ENCODE data around the gene KLHDC8B. TPM values are rescaled to one million over a fixed set of nuclear protein-coding genes. Genes with fewer than 3 reads are reported as not detected.

KLHDC8B gene
- total RNA-seq, 1 experiment from 2014 or later: 8.4 TPM

DNA sequence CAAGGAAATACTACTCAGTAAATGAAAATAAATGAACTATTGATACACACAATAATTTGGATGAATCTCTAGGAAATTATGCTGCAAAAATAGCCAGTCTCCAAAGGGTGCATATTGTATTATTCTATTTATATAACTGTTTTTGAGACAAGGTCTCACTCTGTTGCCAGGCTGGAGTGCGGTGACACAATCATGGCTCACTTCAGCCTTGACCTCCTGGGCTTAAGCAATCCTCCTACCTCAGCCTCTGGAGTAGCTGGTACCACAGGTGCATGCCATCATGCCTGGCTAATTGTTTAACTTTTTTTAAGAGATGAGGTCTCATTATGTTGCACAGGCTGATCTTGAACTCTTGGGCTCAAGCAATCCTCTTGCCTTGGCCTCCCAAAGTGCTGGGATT is 12.5 kb downstream of the KLHDC8B start:
- Histone ChIP-seq H3K27me3 (ENCODE audit: low read length) (no peaks in the 10 kb centered on the region), H3K79me2 (ENCODE audit: low read length) (no peaks in the 10 kb centered on the region), H2AFZ (ENCODE audit: low read length) (no peak overlapping the region), H3K4me1 (ENCODE audit: low read length) (no peaks in the 10 kb centered on the region), H3K4me3 (ENCODE audit: low read length) (no peak overlapping the region), H3K27ac (ENCODE audit: low read length) (no peak overlapping the region), H3K9me3 (ENCODE audit: low read length) (no peaks in the 10 kb centered on the region), H3K36me3 (ENCODE audit: insufficient read depth, low read length) (no peaks in the 10 kb centered on the region), H3K9ac (ENCODE audit: low read length) (no peak overlapping the region), H3K9me2 (replicated peaks; ENCODE audit: insufficient read depth, low read length) (no peaks in the 10 kb centered on the region), H4K20me1 (ENCODE audit: insufficient read depth, low read depth, low read length) (no peaks in the 10 kb centered on the region), H3K4me2 (ENCODE audit: low read depth, low read length, poor library complexity, severe bottlenecking) (no peak overlapping the region)
- peak; percentile 37 for DNase-seq

DNA sequence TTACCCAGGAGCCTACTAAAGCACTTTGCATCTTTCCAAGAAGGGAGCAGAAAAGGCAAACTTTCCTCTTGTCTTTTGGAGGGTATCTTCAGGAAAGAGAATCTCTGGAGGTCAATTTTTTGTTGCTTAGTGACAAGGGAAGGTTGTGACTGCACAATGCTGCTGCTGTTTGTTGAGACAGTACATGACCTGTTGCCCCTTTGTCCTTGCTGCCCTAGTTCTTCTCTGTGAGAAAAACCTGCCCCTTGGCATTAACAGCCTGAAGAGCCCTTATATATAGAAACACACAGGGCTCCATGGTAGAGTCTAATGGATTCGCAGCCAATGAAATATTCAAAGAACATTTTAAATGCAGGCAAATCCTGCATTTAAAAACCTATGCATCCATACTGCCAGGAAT is 20.3 kb downstream of the KLHDC8B start:
- Histone ChIP-seq H4K20me1 (ENCODE audit: insufficient read depth, low read depth, low read length) (no peaks in the 10 kb centered on the region), H3K27ac (ENCODE audit: low read length) (no peak overlapping the region), H3K27me3 (ENCODE audit: low read length) (no peaks in the 10 kb centered on the region), H3K4me1 (ENCODE audit: low read length) (no peaks in the 10 kb centered on the region), H3K4me2 (ENCODE audit: low read depth, low read length, poor library complexity, severe bottlenecking) (no peak overlapping the region), H3K9me2 (replicated peaks; ENCODE audit: insufficient read depth, low read length) (no peaks in the 10 kb centered on the region), H2AFZ (ENCODE audit: low read length) (no peak overlapping the region), H3K9me3 (ENCODE audit: low read length) (no peaks in the 10 kb centered on the region), H3K9ac (ENCODE audit: low read length) (no peak overlapping the region), H3K79me2 (ENCODE audit: low read length) (no peaks in the 10 kb centered on the region), H3K36me3 (ENCODE audit: insufficient read depth, low read length) (no peaks in the 10 kb centered on the region), H3K4me3 (ENCODE audit: low read length) (no peak overlapping the region)
- no peak for DNase-seq

GRCh38 chr3:49198161-49198560 is 26.8 kb downstream of the KLHDC8B start:
- Histone ChIP-seq H3K4me2 (ENCODE audit: low read depth, low read length, poor library complexity, severe bottlenecking) (no peak overlapping the region), H3K27ac (ENCODE audit: low read length) (no peak overlapping the region), H3K4me1 (ENCODE audit: low read length) (no peaks in the 10 kb centered on the region), H3K79me2 (ENCODE audit: low read length) (no peaks in the 10 kb centered on the region), H3K36me3 (ENCODE audit: insufficient read depth, low read length) (no peaks in the 10 kb centered on the region), H3K4me3 (ENCODE audit: low read length) (no peak overlapping the region), H3K9me2 (replicated peaks; ENCODE audit: insufficient read depth, low read length) (no peaks in the 10 kb centered on the region), H3K9ac (ENCODE audit: low read length) (no peak overlapping the region), H3K9me3 (ENCODE audit: low read length) (no peaks in the 10 kb centered on the region), H2AFZ (ENCODE audit: low read length) (no peak overlapping the region), H4K20me1 (ENCODE audit: insufficient read depth, low read depth, low read length) (no peaks in the 10 kb centered on the region), H3K27me3 (ENCODE audit: low read length) (no peaks in the 10 kb centered on the region)
- DNase-seq: no peak

GRCh38 chr3:49198611-49199230 is 27.3 kb downstream of the KLHDC8B start:
- no peaks in the 10 kb centered on the region for H3K27me3 ChIP-seq (ENCODE audit: low read length)
- H3K79me2 ChIP-seq (ENCODE audit: low read length): no peaks in the 10 kb centered on the region
- H2AFZ ChIP-seq (ENCODE audit: low read length): no peak overlapping the region
- H3K9me3 ChIP-seq (ENCODE audit: low read length): no peaks in the 10 kb centered on the region
- H3K4me3 ChIP-seq (ENCODE audit: low read length): no peak overlapping the region
- no peaks in the 10 kb centered on the region for H4K20me1 ChIP-seq (ENCODE audit: insufficient read depth, low read depth, low read length)
- no peaks in the 10 kb centered on the region for H3K9me2 ChIP-seq (replicated peaks; ENCODE audit: insufficient read depth, low read length)
- no peak overlapping the region for H3K27ac ChIP-seq (ENCODE audit: low read length)
- H3K36me3 ChIP-seq (ENCODE audit: insufficient read depth, low read length): no peaks in the 10 kb centered on the region
- H3K4me1 ChIP-seq (ENCODE audit: low read length): no peaks in the 10 kb centered on the region
- H3K9ac ChIP-seq (ENCODE audit: low read length): no peak overlapping the region
- no peak for DNase-seq
- no peak overlapping the region for H3K4me2 ChIP-seq (ENCODE audit: low read depth, low read length, poor library complexity, severe bottlenecking)

DNA sequence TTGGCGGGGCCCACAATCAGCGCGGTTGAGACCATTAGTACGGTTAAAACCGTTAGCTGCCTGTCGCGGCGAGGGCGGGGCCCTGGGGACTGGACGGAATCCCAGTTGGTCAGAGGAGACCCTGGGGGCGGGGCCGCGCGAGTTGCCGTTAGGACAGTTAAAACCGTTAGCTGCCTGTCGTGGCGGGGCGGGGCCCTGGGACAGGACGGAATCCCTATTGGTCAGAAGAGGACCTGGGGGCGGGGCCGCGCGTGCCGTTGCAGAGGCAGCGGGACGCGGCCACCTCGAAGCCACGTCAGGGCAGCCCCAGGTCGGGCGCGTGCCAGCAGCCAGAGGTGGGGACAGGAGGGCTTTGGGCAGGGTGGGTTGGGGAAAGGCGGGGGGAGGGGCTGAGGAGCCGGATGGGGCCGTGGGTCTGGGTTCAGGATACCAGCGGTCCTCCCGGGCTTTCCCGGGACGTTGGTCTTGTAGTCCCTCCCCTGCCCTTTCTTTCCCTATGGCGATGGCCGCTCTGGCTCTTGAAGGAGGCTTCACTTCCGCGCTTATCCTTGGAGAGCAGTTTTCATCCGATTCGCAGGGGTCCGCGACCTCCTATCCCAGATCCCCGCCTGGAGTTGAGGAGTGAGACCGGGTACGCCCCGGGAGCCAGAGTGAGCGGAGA is 28.0 kb downstream of the KLHDC8B start:
- Histone ChIP-seq H3K36me3 (ENCODE audit: insufficient read depth, low read length) (no peaks in the 10 kb centered on the region), H3K9me2 (replicated peaks; ENCODE audit: insufficient read depth, low read length) (no peaks in the 10 kb centered on the region), H3K27ac (ENCODE audit: low read length) (no peak overlapping the region), H3K79me2 (ENCODE audit: low read length) (no peaks in the 10 kb centered on the region), H3K9ac (ENCODE audit: low read length) (no peak overlapping the region), H4K20me1 (ENCODE audit: insufficient read depth, low read depth, low read length) (no peaks in the 10 kb centered on the region), H3K4me1 (ENCODE audit: low read length) (no peaks in the 10 kb centered on the region), H3K27me3 (ENCODE audit: low read length) (no peaks in the 10 kb centered on the region), H2AFZ (ENCODE audit: low read length) (no peak overlapping the region), H3K4me3 (ENCODE audit: low read length) (no peak overlapping the region), H3K9me3 (ENCODE audit: low read length) (no peaks in the 10 kb centered on the region), H3K4me2 (ENCODE audit: low read depth, low read length, poor library complexity, severe bottlenecking) (no peak overlapping the region)
- no peak for DNase-seq

DNA sequence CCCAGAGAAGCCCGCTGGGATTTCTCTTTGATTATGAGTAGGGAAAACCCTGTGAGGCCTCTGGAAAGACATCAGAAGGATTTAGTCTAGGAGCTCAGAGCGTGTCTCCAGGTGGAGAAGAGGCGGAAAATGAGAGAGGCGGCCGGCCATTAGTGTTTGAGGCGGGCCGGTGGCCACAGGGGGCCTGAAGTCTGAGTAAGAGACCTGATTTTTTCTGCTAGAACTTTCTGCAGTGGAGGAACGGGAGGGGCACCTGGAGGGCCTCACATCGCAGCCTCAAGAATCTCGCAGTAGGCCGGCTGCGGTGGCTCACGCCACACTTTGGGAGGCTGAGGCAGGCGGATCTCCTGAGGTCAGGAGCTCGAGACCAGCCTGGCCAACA is 28.5 kb downstream of the KLHDC8B start:
- no peak overlapping the region for H3K4me3 ChIP-seq (ENCODE audit: low read length)
- no peak overlapping the region for H3K9ac ChIP-seq (ENCODE audit: low read length)
- H3K9me3 ChIP-seq (ENCODE audit: low read length): no peaks in the 10 kb centered on the region
- H3K4me2 ChIP-seq (ENCODE audit: low read depth, low read length, poor library complexity, severe bottlenecking): no peak overlapping the region
- no peaks in the 10 kb centered on the region for H3K9me2 ChIP-seq (replicated peaks; ENCODE audit: insufficient read depth, low read length)
- no peak for DNase-seq
- no peak overlapping the region for H3K27ac ChIP-seq (ENCODE audit: low read length)
- no peaks in the 10 kb centered on the region for H3K27me3 ChIP-seq (ENCODE audit: low read length)
- no peak overlapping the region for H2AFZ ChIP-seq (ENCODE audit: low read length)
- H3K79me2 ChIP-seq (ENCODE audit: low read length): no peaks in the 10 kb centered on the region
- no peaks in the 10 kb centered on the region for H3K4me1 ChIP-seq (ENCODE audit: low read length)
- no peaks in the 10 kb centered on the region for H3K36me3 ChIP-seq (ENCODE audit: insufficient read depth, low read length)
- no peaks in the 10 kb centered on the region for H4K20me1 ChIP-seq (ENCODE audit: insufficient read depth, low read depth, low read length)

DNA sequence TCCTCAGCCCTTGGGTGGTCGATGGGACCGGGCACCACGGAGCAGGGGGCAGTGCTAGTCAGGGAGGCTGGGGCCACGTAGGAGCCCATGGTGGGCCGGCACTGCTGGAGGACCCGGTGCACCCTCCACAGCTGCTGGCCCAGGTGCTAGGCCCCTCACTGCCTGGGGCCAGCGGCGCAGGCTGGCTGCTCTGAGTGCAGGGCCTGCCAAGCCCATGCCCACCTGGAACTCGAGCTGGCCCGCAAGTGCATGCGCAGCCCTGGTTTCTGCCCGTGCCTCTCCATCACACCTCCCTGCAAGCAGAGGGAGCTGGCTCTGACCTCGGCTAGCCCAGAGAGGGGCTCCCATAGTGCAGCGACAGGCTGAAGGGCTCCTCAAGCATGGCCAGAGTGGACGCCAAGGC is 42.1 kb downstream of the KLHDC8B start:
- Histone ChIP-seq H3K79me2 (ENCODE audit: low read length) (no peaks in the 10 kb centered on the region), H4K20me1 (ENCODE audit: insufficient read depth, low read depth, low read length) (no peaks in the 10 kb centered on the region), H3K4me2 (ENCODE audit: low read depth, low read length, poor library complexity, severe bottlenecking) (no peak overlapping the region), H3K27ac (ENCODE audit: low read length) (no peak overlapping the region), H3K9me2 (replicated peaks; ENCODE audit: insufficient read depth, low read length) (no peaks in the 10 kb centered on the region), H3K4me3 (ENCODE audit: low read length) (no peak overlapping the region), H3K9me3 (ENCODE audit: low read length) (no peaks in the 10 kb centered on the region; the same call in none of the 2 replicates), H3K27me3 (ENCODE audit: low read length) (no peaks in the 10 kb centered on the region), H2AFZ (ENCODE audit: low read length) (no peak overlapping the region), H3K9ac (ENCODE audit: low read length) (no peak overlapping the region), H3K4me1 (ENCODE audit: low read length) (no peaks in the 10 kb centered on the region), H3K36me3 (ENCODE audit: insufficient read depth, low read length) (no peaks in the 10 kb centered on the region)
- no peak for DNase-seq

DNA sequence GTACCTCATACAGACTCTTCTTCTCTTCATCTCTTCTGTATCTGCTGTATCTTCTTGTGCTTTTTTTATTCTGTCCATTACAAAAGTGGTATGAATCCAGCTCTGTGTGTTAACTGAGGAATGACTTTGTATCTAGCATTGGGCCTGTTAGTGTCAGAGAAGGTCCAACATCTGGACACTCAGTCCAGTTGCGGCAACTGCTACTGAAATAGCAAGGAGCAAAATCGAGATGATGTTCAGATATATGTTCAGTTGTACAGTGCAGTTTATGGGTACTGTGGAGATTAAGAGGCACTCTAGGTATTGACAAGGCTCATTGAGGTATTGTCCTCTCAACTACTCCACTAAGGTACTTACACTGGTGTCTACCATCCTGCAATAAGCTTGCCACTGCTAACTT is 42.6 kb downstream of the KLHDC8B start:
- Histone ChIP-seq H3K9ac (ENCODE audit: low read length) (no peak overlapping the region), H3K4me2 (ENCODE audit: low read depth, low read length, poor library complexity, severe bottlenecking) (no peak overlapping the region), H4K20me1 (ENCODE audit: insufficient read depth, low read depth, low read length) (no peaks in the 10 kb centered on the region), H2AFZ (ENCODE audit: low read length) (no peak overlapping the region), H3K27ac (ENCODE audit: low read length) (no peak overlapping the region), H3K27me3 (ENCODE audit: low read length) (no peaks in the 10 kb centered on the region), H3K9me3 (ENCODE audit: low read length) (no peaks in the 10 kb centered on the region; the same call in none of the 2 replicates), H3K36me3 (ENCODE audit: insufficient read depth, low read length) (no peaks in the 10 kb centered on the region), H3K9me2 (replicated peaks; ENCODE audit: insufficient read depth, low read length) (no peaks in the 10 kb centered on the region), H3K79me2 (ENCODE audit: low read length) (no peaks in the 10 kb centered on the region), H3K4me3 (ENCODE audit: low read length) (no peak overlapping the region), H3K4me1 (ENCODE audit: low read length) (no peaks in the 10 kb centered on the region)
- DNase-seq: no peak
